Progenitor cell of endocrine pancreas (in vitro differentiated cells): ENCODE data around the gene SPOCK2. TPM values are rescaled to one million over a fixed set of nuclear protein-coding genes. Genes with fewer than 3 reads are reported as not detected.

Experiments
- DNase-seq: peaks from one replicate; pipeline ENCODE4 v3.0.0; 2021; ENCODE audit warnings: low spot score; ENCODE audit not compliant: unreplicated experiment
- H3K27ac Mint-ChIP-seq: 2 replicates; pipeline ENCODE4 v1.8.0; 2021; ENCODE audit warnings: mild to moderate bottlenecking, moderate library complexity, mixed read lengths
- H3K27me3 Mint-ChIP-seq: 2 replicates; pipeline ENCODE4 v1.8.0; 2021; ENCODE audit warnings: mixed read lengths
- H3K36me3 Mint-ChIP-seq: 2 replicates; pipeline ENCODE4 v1.8.0; 2022; ENCODE audit warnings: mixed read lengths; ENCODE audit not compliant: insufficient read depth
- H3K4me1 Mint-ChIP-seq: 2 replicates; pipeline ENCODE4 v1.8.0; 2021; ENCODE audit warnings: low read depth, mixed read lengths
- H3K4me3 Mint-ChIP-seq: 2 replicates; pipeline ENCODE4 v1.8.0; 2021; ENCODE audit warnings: low read depth, mild to moderate bottlenecking, moderate library complexity, mixed read lengths
- H3K9me3 Mint-ChIP-seq: 2 replicates; pipeline ENCODE4 v1.8.0; 2021; ENCODE audit warnings: low read depth, mixed read lengths
- total RNA-seq: library from RNA; stranded (reverse); gene quantifications from 2 replicates; pipeline ENCODE4 v1.2.1, GENCODE V29; 2021
- TF ChIP-seq, protein P1 (sequence below): fragments of 200-600 bp; sonication (generic); IDR thresholded peaks from one replicate; pipeline ENCODE4 v1.5.0; 2021; ENCODE audit warnings: antibody characterized with exemption, mild to moderate bottlenecking; ENCODE audit not compliant: unreplicated experiment

Gene SPOCK2
- total RNA-seq, 1 donor from 2014 or later = 47.7 TPM

DNA sequence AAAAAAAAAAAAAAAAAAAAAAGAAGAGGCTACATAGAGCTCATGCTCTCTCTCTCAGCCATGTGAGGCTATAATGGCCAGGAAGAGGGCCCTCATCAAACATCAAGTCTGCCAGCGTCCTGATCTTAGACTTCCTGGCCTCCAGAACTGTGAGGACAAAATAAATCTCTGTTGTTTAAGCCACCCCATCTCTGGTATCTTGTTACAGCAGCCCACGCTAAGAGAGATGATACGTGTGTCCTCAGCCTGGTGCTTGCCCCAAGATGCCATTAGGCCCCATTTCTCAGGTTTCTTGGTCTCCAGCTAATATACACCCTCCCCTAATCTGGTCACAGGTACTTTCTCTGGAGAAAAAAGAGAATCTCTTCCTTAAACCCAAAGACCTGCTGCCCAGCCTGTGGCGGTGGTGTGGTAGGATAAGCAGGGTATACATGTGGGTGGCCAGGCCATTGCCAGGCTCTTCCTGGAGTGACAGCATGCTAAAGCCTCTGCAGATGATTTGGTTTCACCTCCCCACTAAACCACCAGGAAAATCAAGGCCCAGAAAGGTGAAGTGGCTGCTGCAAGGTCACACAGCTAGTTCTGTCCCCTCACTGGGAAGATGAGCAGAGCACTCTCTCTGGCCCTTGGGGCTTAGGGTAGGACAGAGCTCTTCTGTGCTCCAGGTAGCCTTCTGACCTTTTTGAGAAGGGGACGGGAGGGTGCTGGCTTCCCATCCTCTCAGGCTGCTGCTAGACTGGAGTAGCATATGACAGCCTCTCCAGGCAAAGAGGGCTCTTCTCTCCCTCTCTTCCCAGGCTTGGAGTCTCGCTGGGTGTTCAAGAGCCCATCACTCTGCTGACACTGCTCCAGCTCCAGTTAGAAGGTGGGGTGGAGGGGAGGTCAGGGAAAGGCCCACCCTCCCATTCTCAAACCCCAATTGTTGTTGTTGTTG is 5.2 kb downstream of the SPOCK2 start:
- Mint-ChIP-seq H3K36me3 (peaks cover 3% of the 10 kb centered on the region), H3K27me3 (peaks cover 5% of the 10 kb centered on the region), H3K4me1 (peaks cover 11% of the 10 kb centered on the region), H3K4me3 (no peak overlapping the region), H3K9me3 (no peaks in the 10 kb centered on the region), H3K27ac (no peak overlapping the region)
- DNase-seq = no peak
- TF ChIP-seq, protein P1, sequence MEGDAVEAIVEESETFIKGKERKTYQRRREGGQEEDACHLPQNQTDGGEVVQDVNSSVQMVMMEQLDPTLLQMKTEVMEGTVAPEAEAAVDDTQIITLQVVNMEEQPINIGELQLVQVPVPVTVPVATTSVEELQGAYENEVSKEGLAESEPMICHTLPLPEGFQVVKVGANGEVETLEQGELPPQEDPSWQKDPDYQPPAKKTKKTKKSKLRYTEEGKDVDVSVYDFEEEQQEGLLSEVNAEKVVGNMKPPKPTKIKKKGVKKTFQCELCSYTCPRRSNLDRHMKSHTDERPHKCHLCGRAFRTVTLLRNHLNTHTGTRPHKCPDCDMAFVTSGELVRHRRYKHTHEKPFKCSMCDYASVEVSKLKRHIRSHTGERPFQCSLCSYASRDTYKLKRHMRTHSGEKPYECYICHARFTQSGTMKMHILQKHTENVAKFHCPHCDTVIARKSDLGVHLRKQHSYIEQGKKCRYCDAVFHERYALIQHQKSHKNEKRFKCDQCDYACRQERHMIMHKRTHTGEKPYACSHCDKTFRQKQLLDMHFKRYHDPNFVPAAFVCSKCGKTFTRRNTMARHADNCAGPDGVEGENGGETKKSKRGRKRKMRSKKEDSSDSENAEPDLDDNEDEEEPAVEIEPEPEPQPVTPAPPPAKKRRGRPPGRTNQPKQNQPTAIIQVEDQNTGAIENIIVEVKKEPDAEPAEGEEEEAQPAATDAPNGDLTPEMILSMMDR = no peak

DNA sequence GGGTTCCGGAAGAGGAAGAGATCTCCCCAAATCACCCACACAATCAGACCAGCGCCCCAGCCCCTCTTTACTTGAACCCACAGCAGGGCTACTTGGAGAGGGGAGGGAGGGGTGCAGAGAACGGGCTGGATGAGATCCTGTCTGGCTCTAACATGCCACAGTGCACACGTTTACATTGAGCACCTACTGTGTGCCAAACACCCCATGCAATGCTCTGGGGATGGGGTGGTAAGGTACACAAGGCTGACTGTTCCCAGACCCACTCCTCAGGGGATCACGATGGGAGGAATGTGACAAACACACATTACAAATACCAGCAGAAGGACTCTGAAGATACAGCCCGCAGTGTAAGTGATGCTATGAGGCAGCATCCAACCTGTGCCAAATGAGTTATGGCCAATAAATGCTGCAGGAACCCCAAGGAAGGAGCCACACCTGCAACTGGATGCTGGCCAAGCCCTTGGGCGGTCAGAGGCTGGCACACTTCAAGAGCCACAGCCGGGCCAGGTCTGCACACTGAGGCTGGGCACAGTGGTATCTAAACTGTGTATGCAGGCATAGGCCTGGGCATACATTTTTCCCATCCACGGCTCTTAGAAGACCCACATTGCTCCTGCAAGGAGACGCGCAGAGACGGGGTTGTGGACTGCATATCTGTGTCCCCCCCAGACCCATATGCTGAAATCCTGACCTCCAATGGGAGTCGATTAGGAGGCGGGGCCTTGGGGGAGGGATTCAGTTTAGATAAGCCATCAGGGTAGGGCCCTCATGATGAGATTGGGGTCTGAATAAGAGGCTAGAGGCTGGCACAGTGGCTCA is 6.4 kb downstream of the SPOCK2 start:
- H3K36me3 Mint-ChIP-seq = peaks cover 5% of the 10 kb centered on the region
- DNase-seq = no peak
- peaks cover 11% of the 10 kb centered on the region for H3K4me1 Mint-ChIP-seq
- no peak overlapping the region for H3K27ac Mint-ChIP-seq
- TF ChIP-seq, protein P1 = no peak
- H3K27me3 Mint-ChIP-seq = peaks cover 5% of the 10 kb centered on the region
- no peaks in the 10 kb centered on the region for H3K9me3 Mint-ChIP-seq
- no peak overlapping the region for H3K4me3 Mint-ChIP-seq

DNA sequence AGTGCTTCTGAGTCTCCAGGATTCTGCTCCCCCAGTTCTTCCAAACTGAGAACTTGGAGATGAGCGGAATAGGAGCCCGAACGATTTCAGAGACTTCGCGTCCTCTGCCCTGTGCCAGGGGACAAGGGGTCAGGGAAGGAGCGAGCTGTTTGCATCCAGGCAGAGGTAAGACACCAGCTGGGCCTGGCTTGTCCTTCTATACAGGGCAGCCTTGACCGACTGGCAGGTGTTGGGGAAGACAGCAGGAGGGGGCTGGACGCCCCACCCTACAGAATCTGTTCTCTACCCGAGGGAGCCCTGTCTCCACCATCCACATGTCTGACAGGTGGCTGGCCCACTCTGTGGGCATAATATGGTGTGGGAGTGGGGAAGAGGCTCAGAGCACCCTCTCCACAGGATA is 7.1 kb downstream of the SPOCK2 start:
- TF ChIP-seq, protein P1 = no peak
- Mint-ChIP-seq H3K36me3 (peaks cover 5% of the 10 kb centered on the region), H3K4me1 (peaks cover 5% of the 10 kb centered on the region), H3K27ac (peak overlapping the region; percentile 74), H3K27me3 (peaks cover 5% of the 10 kb centered on the region), H3K9me3 (no peaks in the 10 kb centered on the region), H3K4me3 (no peak overlapping the region)
- no peak for DNase-seq

DNA sequence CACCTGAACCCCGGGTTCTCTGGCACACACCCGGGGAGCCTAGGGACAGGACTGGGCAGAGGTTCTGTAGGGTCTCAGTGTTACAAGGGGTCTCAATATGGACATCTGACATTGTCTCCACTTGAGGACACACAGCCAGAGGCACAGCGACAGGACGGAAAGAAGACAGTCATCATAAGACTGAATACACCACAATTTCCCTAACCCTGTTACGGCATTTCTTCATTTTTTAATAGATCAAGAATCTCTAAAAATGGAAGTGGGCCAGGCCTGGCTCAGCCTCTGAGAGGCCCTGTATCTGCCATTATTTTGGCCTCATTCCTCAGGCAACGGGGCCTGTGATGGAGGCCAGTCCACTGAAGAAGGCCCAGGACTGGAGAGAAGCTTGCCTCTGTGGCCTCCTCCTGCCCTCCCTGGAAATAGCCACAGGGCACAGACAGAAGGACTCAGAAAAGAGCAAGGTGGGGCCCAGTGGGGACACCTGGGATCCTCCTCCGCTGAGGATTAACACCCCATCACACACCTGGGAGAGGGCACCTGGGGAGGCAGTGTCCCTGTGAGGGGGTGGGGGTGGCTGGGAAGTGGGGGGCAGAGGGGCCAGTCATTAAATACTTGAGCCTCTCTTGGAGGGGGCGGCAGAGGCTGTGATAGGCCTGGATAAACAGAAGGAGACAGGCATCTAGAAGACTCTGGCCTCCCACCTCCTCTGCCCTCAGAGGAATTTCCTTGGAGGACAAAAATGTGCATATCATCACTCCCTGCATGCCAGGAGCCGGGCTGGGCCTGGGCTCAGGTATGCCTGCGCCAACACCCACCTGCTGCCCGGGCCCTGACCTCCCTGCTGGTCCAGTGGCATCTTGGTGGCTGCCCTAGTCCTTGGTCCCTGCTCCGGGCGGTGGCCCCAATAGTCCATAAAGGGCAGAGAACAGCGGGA is 8.0 kb downstream of the SPOCK2 start:
- Mint-ChIP-seq H3K4me3 (no peak overlapping the region), H3K27me3 (peaks cover 3% of the 10 kb centered on the region), H3K9me3 (no peaks in the 10 kb centered on the region), H3K36me3 (peaks cover 5% of the 10 kb centered on the region), H3K4me1 (peaks cover 5% of the 10 kb centered on the region), H3K27ac (no peak overlapping the region)
- DNase-seq = no peak
- TF ChIP-seq, protein P1 = no peak
